GM19452 (cell line): ENCODE results near the gene OPN4.

Experiments used
- ATAC-seq: cut with Tn5 transposase; IDR thresholded peaks from one replicate; pipeline ENCODE4 v1.9.1; 2021; ENCODE audit not compliant: unreplicated experiment

Gene OPN4

DNA sequence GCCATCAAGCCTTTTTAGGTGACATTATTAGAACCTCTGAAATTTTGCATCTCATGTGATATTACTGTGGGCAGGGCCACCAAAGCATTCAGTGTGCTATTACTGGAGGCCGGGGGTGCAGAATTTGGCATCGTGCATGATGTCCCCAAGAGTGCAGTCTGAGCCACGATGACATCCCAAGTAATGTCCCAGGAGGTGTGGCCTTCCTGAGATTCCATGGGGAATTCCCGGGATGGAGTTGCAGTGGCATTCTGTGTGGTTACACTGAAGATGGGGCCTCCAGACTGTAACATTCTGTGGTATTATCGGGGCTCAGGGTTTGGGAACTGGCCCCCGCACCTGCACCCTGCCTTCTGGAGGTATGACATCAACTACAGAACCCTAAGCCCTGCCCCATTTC lies 23.0 kb downstream of the OPN4 start:
- no peak for ATAC-seq

DNA sequence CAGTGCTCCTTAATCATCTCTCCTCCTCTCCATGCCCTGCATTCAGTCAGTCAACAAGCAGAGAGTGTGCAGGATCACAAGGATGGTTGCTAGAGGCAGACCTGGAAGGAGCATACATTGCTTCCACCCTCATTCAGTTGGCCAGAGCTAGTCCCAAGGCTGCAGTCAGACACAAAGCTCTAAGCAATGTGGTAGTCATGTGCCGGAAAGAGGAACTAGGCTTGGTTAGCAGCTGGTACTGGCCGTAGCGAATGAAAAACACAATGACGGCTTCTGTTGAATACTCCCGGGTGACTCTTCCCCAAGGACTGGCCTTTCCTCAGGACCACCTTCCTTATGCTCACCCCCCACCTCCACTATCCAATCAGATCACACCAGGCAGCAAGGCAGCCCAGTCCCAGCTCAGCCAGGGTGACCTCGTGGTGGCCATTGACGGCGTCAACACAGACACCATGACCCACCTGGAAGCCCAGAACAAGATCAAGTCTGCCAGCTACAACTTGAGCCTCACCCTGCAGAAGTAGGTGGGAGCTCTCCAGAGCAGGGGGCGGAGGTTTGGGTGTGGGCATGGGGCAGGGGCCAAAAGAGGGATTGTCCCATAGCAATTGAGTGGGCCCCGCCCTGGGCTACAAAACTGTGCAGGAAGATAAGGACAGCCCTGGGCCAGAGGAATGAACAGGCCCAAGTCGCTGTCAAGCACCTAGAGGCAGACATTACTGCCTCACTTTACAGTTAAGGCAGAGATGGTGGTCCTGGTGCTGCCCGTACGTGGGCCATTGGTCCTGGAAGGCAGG lies 24.8 kb downstream of the OPN4 start:
- no peak for ATAC-seq

DNA sequence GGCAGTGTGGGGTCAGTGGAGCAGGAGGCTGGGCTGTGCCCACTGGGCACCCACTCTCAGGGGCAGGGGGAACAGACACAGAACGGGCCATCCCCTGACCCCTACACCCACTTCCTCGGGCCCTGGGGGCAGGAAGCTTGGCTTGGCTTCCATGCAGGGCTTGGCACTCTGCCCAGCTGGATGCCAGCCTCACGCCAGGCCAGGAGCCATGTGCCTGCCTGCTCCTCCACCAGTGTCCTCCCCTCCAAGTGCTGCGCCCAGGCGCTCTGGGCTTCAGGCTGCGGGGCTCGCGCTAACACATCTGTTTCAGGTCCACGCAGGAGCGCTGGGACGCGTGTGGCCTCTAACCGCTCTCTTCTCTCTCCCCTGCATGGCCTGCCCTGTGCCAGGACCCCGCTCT lies 26.7 kb downstream of the OPN4 start:
- ATAC-seq = no peak

DNA sequence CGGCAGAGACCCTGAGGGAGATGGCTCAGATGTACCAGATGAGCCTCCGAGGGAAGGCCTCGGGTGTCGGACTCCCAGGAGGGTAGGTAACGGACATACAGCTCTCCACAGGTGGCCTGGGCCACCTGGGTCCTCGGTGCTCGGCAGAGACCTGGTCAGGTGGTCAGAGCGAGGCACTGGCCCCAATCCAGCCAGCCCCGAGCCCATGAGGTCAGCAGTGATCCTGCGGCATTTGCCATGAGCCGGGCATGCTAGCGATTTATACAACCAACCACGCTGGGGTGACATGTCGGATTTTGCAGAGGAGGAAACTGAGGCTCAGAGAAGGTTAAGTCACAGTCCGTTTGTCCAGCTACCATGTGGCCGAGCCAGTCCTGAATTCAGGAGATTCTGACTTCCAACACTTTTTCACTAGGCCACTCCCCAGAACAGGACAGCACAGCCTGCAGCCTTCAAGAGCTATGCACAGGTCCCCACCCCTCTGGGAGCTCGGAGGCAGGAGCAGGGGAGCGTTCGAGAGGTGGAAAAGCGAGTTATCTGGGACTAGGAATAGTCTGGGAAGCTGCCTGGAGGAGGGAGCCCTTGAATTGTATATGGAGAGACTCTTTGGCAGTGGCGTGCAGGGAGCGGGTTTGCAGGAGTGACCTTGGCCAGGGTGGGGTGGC lies 27.5 kb downstream of the OPN4 start:
- ATAC-seq = no peak

DNA sequence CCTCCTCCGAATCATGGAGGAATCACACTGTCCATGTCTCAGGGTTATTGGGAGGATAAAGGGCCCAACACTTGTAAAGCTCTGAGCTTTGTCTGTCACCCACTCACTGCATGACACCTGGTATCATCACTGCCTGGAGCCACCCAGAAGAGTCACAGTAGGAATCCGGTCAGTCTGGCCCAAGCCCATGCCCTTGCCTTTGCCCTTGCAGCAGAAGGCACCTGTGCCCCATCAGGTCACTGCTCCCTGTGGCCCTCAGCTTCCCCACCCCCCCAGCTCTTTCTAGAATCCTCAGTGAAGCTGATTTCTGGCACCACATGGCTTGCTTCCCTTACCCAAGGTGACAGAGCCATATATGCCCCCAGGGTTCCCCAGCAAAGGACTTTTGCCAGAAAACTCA lies 28.3 kb downstream of the OPN4 start:
- no peak for ATAC-seq

DNA sequence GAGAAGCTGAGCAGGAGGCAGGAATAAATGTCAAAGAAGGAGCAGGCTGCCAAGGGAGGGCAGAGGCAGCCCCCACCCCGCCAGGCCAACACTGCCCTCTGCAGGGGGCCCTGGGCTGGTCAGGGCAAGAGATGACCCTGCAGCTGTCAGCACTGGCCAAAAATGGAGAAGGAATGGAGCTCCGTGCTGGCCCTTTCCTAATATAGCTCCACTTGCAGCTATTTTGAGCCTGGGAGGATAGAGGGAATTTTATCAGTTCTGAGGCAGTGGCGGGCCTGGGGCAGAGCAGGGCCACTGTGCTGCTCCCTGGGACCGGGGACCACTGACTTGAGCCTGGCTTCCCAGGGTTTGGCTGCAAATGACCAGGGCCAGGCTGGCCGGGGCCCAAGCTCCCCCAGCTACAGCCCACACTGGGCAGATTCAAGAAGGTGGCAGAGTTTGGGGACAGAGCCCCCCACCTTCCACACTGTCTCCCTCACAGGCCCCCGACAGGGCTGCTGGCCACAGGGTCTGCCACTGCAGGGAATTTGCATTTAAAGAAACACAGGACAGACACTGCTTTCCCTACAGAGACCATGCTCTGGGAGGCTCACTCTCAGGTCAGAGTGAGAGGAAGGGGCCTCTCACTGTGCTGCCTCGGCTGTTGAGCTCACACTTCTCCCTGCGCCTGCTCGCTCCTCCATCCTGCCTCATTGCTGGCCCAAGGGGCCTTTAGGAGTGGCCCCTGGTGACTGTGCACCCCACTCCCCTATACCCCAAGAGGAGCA lies 30.2 kb downstream of the OPN4 start:
- ATAC-seq = no peak

DNA sequence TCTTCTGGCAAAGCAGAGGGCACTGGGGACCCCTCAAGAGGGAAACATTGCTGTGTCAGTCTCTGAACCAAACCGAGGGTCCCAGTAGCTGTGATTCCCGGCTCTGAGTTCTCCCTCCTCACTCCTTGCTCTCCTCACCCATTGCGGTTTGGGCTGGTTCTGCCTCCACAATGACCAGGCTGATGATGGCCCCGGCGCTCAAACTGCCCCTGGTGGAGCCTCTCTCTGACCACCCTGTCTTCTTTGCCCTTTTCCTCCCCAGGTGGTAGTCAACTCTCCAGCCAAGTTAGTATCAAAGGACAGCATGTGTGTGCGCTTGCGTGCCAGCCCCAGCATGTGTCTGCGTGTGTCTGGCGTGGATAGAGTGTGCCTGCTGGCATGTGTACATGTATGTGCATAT lies 31.1 kb downstream of the OPN4 start:
- no peak for ATAC-seq

DNA sequence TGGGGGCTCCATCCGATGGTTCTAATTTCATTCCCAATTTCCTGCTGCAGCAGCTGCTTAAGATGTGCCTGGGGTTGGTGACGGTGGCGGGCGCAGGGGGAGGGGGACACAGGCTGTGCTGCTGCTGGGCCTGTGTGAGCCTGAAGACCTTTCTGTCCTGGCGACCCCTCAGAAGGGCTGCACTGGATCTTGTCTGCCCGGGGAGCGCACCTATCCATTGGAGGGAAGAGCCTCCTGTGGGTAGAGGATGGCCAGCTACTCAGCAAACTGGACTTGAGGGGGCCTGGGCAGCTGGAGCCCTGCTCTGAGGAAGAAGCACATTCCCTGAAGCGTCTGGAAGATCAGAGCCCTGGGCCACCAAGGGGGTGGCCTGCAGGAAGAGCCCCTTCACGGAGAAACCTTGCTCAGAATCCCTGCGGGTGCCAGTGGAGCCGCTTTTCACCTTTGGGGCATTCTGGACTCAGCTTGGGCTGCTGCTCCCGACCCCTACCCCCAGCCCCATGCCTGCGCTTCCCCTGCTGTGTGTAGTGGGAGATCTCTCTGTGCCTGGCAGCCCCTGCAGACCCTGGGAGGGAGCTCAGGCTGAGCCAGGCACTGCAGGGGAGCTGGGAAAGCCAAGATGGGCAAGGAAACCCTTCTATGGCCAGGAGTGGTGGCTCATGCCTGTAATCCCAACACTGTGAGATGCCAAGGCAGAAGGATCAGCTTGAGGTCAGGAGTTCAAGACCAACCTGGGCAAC lies 31.7 kb downstream of the OPN4 start:
- no peak for ATAC-seq

DNA sequence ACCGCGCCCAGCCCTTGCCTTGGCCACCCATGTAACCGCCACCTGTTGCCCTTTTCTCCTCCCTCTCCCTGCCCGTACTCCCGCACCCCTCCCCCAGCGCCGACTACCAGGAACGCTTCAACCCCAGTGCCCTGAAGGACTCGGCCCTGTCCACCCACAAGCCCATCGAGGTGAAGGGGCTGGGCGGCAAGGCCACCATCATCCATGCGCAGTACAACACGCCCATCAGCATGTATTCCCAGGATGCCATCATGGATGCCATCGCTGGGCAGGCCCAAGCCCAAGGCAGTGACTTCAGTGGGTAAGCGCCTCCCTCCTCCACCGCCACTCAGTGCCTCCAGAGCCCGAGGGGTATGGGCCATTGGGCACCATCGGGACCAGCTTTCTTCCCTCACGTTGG lies 32.6 kb downstream of the OPN4 start:
- no peak for ATAC-seq

DNA sequence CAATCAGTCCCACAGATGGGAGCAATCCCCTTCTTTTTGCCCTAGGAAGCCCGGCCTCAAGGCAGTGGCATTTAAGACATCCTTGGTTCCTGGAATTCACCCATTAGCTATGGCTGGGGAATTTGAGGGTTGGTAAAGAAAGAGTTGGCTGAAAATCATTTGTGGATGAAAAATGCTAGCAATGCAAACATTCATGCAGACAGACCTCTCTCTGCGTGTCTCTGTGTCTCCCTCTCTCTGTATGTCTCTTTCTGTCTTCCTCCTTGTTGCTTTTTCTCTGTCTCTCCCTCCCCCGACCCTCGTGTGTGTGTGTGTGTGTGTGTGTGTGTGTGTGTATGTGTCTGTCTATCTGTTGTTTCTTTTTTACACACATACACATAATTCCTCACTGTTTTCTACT lies 33.4 kb downstream of the OPN4 start:
- ATAC-seq = no peak

DNA sequence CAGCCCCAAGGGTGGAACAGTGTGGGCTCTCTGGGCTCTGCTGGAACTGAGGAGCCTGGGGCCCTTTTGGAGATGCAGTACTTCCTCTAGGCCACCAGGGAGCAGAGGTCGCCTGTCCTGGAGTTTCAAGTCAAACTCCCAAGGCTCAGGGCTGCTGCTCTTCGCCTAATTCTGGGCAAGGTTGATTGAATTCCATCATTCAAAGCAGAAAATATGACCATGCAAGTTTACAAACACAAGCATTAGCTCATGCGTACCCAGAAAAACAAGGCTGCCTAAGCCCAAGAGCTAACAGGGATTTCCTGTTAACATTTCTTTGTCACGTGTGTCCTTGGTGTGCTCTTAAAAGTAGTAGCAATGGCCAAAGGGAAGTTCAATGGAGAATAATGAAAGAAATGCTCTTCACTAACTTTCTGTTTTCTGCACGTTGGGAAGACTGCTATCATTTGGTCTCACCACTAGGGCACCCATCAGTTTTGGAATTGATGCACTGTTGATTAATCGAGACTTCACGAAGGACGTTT lies 34.1 kb downstream of the OPN4 start:
- peak; percentile 89 for ATAC-seq

DNA sequence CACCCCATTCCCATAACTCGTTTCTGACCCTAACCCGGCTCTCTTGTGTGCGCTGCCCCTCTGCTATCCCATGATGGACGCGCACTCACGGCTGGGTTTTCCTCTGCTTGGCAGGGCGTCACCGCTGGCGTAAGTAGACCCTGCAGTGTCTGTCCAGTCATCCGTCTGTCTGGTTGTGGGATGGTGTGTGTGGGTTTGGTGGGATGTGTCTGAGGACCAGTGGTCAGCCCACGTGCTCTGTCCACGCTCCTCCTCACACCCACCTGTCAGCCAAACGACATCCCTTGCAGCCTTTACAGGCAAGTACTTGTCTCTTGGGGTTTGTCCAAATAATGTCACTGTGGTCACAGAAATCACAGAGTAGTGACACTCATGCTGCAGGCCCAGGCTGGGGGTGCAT lies 34.8 kb downstream of the OPN4 start:
- ATAC-seq = no peak

DNA sequence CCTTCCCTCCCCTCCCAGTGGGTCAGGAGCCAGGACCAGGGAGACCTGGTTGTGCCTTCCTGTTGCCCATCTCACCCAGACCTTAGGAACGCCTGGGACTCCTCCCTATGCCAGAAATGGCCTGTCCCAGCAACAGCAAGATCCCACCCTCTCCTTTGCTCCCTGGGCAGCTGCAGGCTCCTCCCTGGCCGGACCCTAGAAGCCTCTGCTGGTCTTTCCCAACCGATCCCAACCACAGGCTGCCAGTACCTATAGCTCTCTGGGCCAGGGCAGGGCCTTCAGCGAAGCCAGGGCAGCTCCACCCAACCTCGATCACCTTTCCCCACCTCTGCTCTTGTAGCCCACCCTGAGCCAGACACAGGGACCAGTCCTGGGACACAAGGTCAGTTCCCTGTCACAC lies 35.9 kb downstream of the OPN4 start:
- ATAC-seq = no peak

DNA sequence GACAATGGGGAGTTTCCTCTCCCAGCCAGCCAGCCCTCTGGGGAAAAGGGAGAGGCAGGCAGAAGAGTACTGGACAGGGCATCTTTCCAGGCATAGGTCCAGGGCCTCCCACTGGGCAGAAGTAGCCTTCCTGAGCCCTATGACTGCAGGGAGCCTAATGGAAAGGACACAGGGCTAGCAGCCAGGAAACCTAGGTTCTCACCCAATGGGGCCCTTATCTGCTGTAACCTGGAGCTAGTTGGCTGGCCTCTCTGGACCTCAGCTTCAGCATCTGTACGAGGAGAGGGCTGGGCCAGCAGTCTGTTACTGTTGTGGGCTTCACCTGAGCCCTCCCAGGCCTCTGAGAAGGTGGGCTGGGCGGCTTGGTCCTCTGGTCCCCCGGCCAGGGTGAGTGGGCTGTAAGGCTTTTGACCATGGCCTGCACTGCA lies 36.3 kb downstream of the OPN4 start:
- ATAC-seq = no peak

DNA sequence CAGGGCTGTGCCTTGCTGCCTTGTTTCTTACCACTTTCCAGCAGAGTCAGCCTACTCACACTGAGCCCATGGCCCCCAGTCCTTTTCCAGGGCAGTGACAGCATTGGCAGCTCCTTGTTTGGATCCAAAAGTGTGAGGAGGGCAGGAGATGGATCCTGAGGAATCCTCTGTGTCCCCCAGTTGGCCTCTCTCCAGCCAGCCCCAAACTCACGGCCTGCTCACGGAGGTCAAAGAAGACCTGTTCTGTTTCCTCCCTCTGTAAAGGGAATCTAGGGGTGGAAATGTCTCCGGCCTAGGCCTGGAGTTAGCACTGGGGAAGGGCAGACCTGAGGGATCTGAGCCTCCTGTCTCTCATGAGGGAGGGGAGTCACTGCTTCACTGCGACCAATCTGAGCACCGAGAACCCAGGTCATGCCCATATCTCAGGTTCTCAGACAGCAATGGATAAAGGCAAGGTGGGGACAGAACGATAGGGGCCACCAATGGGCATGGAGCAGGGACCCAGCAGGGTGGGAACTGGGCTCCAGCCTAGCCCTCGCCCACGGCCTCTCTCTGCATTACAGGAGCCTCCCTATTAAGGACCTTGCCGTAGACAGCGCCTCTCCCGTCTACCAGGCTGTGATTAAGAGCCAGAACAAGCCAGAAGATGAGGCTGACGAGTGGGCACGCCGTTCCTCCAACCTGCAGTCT lies 37.1 kb downstream of the OPN4 start:
- ATAC-seq = no peak

DNA sequence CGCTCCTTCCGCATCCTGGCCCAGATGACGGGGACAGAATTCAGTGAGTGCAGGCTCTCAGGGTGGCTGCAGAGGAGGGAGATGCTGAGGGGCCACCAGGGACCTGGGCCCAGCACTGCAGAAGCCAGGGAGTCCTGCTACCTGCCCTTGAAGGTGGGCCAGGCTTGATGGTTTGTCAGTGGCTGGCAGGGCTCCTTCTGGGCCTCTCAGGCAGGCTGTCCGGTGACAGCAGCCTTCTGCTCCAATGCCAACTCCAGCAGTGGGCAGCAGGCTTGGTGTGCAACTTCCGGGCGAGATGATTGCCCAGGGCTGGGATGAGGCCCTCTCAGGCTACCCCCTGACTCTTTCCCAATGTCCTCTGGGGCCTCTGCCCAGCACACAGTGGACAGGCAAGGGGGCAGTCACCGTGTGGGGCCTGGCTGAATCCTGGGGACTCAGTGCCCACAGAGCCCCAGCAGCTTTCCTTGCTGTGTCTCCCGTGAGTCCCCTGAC lies 37.7 kb downstream of the OPN4 start:
- no peak for ATAC-seq

DNA sequence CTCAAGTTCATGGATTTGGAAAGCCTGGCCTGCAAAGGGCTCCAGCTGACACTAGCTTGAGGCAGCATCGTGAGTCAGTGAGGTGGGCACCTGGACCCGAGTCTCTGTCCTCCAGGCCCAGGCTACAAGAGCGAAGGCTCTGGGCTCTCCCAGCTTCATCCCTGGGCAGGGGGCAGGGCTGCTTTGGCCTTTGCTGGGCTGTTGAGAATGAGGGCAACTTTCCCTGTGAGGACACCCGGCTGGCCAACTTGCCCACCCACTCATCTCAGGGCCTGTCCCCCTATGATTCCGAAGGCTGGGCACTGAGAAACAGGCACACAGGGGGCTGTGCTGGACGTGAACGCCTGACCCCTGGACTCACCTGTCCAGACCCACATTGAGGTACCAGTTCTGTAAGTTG lies 38.3 kb downstream of the OPN4 start:
- no peak for ATAC-seq

DNA sequence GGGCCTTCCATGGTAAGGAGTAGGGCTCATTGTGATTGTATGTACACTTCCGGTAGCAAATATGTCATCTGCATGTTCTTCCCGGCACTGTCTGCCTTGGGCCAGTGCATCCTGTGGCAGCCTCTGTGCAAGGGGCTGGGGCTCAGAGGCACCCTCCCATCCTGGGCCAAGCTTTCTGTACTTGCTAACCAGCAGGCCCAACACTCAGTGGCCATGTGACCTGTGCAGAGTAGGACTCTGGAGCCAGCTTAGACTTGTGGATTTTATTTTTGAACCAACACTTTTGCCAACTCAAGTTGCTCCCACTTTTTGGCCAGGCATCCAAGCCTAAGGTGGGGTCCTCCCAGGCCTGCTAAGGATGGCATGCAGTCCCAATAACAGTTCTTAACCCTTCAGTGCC lies 38.9 kb downstream of the OPN4 start:
- ATAC-seq = no peak

DNA sequence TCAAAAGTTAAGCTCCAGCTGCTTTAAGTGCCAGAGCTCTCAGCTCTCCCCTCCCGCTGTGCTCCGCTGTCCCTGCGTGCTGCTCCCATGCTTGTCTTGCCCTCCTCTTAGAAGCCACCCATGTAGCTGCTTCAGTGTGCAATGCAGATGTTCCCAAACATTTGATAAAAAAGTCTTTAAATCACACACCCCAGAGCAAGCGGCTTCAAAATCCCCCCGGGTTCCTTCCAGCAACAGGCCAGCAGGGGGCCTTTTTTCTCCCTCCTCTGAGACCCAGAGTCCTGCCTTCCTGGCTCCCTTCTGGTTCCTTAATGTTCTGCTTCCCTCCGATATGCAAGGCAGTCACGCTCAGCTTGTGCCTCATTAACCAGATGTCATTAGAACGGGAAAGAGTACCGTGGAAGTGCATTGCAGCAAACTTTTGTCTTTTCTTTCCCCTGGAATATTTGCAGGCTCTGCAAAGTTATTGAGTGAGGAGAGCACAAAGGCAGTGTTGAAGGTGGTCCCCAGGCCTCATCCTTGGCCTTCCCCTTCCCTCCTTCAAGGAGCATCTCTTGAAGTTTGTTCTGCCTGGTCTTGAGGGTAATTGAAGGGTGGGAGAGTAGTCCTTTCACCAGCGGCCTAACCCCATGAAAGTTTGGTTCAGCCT lies 39.5 kb downstream of the OPN4 start:
- no peak for ATAC-seq
